C4-2B (cell line): Measurements from ENCODE around the gene TMPRSS9.
"Not testable (repeated sequence)": the region's sequence is repeated elsewhere in the genome, so short reads cannot be mapped to it uniquely, and the experiment has no call there.

Experiments used
- ZFX ChIP-seq: fragments of 450-650 bp; IDR thresholded peaks from 2 replicates; pipeline ENCODE4 v1.6.1; 2017
- TF ChIP-seq, protein P1 (sequence below): fragments of 450-650 bp; conservative IDR thresholded peaks from 2 replicates; pipeline ENCODE4 v1.5.1; 2017; ENCODE audit warnings: mild to moderate bottlenecking

DNA sequence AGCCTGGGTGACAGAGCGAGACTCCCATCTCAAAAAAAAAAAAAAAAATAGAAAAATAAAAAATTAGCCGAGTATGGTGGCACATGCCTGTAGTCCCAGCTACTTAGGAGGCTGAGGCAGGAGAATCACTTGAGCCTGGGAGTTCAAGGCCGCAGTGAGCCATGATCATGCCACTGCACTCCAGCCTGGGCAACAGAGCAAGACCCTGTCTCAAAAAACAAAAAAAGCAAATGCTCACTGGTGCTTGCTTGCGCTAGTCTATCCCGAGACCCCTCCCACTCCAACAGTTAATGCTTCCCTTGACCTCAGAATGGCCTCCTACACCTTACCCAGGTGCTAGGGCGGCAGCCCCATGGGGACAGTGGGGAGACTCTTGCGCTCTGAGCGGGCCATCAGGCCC is 57.4 kb downstream of the TMPRSS9 start:
- TF ChIP-seq, protein P1, sequence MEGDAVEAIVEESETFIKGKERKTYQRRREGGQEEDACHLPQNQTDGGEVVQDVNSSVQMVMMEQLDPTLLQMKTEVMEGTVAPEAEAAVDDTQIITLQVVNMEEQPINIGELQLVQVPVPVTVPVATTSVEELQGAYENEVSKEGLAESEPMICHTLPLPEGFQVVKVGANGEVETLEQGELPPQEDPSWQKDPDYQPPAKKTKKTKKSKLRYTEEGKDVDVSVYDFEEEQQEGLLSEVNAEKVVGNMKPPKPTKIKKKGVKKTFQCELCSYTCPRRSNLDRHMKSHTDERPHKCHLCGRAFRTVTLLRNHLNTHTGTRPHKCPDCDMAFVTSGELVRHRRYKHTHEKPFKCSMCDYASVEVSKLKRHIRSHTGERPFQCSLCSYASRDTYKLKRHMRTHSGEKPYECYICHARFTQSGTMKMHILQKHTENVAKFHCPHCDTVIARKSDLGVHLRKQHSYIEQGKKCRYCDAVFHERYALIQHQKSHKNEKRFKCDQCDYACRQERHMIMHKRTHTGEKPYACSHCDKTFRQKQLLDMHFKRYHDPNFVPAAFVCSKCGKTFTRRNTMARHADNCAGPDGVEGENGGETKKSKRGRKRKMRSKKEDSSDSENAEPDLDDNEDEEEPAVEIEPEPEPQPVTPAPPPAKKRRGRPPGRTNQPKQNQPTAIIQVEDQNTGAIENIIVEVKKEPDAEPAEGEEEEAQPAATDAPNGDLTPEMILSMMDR = not testable (repeated sequence)
- not testable (repeated sequence) for TF ChIP-seq ZFX
